Measurements from ENCODE around the gene AKAP6.

AKAP6 gene

GRCh38 chr14:32593290-32593942 is 264.3 kb downstream of the AKAP6 start:
- DNase-seq, result no peak

DNA sequence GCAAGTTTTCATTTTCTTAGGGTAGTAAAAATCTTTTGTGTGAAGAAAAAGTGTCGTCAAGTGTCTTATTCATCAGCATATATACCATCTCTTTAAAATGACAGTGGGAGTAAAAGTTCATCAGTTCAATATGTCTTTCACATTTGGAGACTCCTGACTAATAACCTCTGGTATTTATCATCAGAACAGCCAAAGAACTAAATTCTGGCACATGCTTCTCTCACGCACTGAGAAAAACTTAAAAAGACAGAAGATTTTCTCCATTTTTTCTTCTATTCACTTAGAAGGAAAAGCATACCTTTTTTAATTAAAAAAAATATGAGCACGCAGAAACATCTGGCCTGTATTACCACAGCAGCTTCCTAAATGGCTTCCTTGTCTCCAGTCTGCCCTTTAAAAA is 265.7 kb downstream of the AKAP6 start:
- no peak for DNase-seq

DNA sequence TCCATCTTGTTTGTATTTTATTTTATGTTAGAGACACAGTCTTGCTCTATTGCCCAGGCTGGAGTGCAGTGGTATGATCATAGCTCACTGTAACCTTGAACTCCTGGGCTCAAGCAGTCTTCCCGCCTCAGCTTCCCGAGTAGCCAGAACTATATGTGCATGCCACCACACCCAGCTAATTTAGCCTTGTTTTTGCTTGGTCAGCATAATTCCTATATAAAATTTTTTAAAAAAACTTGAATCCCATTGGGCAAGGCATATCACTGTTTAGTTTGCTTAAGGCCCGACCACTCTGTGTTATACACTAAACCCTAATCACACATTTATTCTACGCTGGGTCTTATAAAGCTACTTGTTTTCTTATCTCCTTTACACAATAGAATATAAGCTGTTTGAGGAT is 266.4 kb downstream of the AKAP6 start:
- no peak for DNase-seq

- DNase-seq, result no peak
These were observed 267.3 kb downstream of the AKAP6 start for GRCh38 chr14:32596390-32596789.

- no peak for DNase-seq
These were observed 268.7 kb downstream of the AKAP6 start for GRCh38 chr14:32597771-32598170.

DNA sequence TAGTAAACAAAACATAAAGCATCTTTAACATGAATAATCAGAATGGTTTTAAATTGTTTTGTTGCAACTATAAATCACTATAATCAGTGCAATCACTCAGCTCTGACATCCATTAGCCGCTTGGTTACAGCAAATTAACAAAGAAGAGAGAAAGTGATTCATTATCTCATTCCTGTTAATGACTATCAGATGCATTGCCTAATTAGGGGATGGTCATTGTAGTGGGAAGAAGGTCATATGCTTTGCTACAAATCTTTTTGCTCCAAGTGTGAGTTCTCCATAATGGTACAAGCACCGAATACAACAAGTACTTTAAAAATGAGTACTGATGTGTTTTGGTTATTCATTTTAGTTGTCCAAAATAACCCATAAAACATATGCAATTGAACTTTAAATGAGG is 272.0 kb downstream of the AKAP6 start:
- peak; percentile 48 for DNase-seq

DNA sequence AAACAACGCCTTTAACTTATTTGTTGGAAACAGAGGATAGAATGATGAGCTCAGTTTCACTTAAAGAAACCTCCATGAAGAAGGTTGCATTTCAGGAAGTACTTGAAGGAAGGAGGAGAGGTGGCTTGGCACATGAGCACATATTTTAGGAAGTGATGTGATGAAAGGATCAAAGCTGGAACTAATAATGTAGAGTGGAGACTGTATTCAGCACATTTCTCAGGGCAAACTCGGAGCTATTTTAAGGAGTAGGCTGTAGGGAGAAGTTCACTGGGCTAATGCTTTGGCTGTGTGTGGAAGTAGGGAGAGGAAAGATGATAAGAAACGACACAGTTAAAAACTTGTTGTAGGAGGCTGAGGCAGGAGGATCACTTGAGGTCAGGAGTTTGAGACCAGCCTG is 272.8 kb downstream of the AKAP6 start:
- DNase-seq, result no peak

- DNase-seq, result no peak
These were observed 273.6 kb downstream of the AKAP6 start for GRCh38 chr14:32602699-32603098.

GRCh38 chr14:32603992-32604565 is 275.0 kb downstream of the AKAP6 start:
- no peak for DNase-seq

DNA sequence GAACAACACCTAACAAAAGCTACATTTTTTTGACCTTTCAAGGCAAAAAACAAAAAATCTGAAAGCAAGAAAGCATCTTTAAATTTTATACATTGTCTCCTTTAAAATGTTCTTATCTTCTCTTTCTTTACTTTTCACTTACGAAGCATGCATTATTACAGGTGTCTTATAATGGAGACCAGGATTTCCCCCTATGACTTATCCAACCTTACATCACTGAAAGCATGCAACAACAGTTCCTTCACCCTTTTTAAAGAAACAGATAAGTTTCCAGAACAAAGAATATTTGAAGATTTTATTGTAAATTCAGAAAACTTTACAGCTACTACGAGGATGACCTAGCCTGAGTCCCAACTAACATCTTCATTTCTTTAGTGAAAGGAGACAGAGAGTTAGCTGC is 277.2 kb downstream of the AKAP6 start:
- DNase-seq, result no peak

- DNase-seq, result no peak
These were observed 278.3 kb downstream of the AKAP6 start for GRCh38 chr14:32607399-32607798.

DNA sequence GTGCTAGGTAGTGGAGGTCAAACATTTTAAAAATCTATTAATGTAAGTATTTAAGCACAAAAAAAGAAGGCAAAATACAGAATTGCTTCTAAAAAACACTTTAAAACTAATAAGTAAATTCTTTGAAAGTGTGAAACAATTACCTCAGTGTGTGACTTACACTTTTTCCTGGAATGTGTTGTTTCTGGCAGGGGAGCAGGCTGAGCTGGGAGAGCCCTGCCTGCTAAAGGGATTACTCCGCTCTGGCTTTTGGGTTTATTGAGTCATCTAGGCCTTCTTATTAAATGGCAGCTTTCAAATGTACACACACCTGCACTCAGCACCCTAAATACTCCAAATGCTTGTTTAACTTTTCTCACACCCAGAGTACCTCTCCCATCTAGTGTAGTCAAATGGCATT is 279.8 kb downstream of the AKAP6 start:
- DNase-seq, result no peak

GRCh38 chr14:32609388-32609787 is 280.3 kb downstream of the AKAP6 start:
- DNase-seq, result no peak

- DNase-seq, result no peak
These were observed 282.7 kb downstream of the AKAP6 start for GRCh38 chr14:32611752-32612151.

GRCh38 chr14:32618991-32619390 is 289.9 kb downstream of the AKAP6 start:
- no peak for DNase-seq

GRCh38 chr14:32620303-32620702 is 291.2 kb downstream of the AKAP6 start:
- no peak for DNase-seq

GRCh38 chr14:32620724-32621123 is 291.6 kb downstream of the AKAP6 start:
- DNase-seq, result no peak

- no peak for DNase-seq
These were observed 292.5 kb downstream of the AKAP6 start for GRCh38 chr14:32621585-32621984.

GRCh38 chr14:32622742-32623141 is 293.6 kb downstream of the AKAP6 start:
- DNase-seq, result no peak

- no peak for DNase-seq
These were observed 294.4 kb downstream of the AKAP6 start for GRCh38 chr14:32623300-32624093.

- no peak for DNase-seq
These were observed 296.1 kb downstream of the AKAP6 start for GRCh38 chr14:32625211-32625610.

GRCh38 chr14:32627545-32628298 is 298.6 kb downstream of the AKAP6 start:
- DNase-seq, result no peak

GRCh38 chr14:32629236-32629635 is 300.1 kb downstream of the AKAP6 start:
- DNase-seq, result no peak

DNA sequence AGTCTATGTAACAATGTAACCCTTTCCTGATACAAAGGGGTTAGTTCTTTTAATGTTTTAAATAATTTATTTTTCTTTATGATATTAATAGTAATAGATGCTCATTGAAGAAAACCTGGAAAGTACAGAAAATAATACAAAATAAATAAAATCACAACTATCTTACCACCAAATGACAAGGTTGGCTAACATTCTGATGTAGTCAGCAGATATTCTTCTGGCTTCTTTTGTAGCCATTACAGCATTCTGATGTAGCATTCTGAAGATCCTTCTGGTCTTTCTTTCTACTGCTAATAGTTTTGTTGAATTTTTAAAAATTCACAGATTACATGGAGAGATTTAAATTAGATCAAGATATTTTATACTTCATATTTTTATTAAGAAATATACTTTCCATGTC is 301.6 kb downstream of the AKAP6 start:
- DNase-seq, result no peak
